K562 (cell line): ENCODE results near the gene TGFB1I1. TPM values are rescaled to one million over a fixed set of nuclear protein-coding genes. Genes with fewer than 3 reads are reported as not detected.
A peak's percentile ranks its signal among the peaks of the same experiment; 100 is the strongest.

Experiments
- AFF4 ChIP-seq: sonication (generic); formaldehyde crosslinking; IDR thresholded peaks from 2 replicates; pipeline ENCODE4 v1.8.0; 2023; ENCODE audit warnings: mild to moderate bottlenecking, missing genetic modification reagents
- CTBP1 ChIP-seq: fragments of 450-650 bp; IDR thresholded peaks from 2 replicates; pipeline ENCODE4 v1.6.1; 2016; ENCODE audit warnings: borderline replicate concordance
- EP300 ChIP-seq: IDR thresholded peaks from 2 replicates; pipeline ENCODE4 v1.6.1; 2012; ENCODE audit warnings: low read length, improper control_type of control experiment
- FOS ChIP-seq: IDR thresholded peaks from 3 replicates; pipeline ENCODE4 v1.6.1; 2011; ENCODE audit not compliant: insufficient read length; ENCODE audit errors: extremely low read depth
- FOXK2 ChIP-seq, 2 experiments: fragments of 450-650 bp; IDR thresholded peaks in 1 of 2; conservative IDR thresholded peaks in 1 of 2; 2 replicates each; pipeline ENCODE4 v1.6.1; 2016; ENCODE audit warnings: low read depth in 2 of 2, mild to moderate bottlenecking in 1 of 2
- FOXM1 ChIP-seq, 2 experiments: fragments of 450-650 bp in 1 of 2; sonication (generic) in 1 of 2; formaldehyde crosslinking in 1 of 2; IDR thresholded peaks; 2 replicates each; pipeline versions ENCODE4 v1.6.1 to v1.9.0; 2017 to 2022; ENCODE audit warnings: low read depth in 2 of 2, mild to moderate bottlenecking in 2 of 2, missing genetic modification reagents in 1 of 2, moderate library complexity in 1 of 2
- GTF2F1 ChIP-seq: IDR thresholded peaks from 2 replicates; pipeline ENCODE4 v1.6.1; 2011; ENCODE audit warnings: low read depth, low read length, improper control_type of control experiment
- JUNB ChIP-seq: fragments of 450-650 bp; formaldehyde crosslinking; conservative IDR thresholded peaks from 2 replicates; pipeline ENCODE4 v1.4.0; 2020; ENCODE audit warnings: mild to moderate bottlenecking
- L3MBTL2 ChIP-seq: fragments of 450-650 bp; IDR thresholded peaks from 2 replicates; pipeline ENCODE4 v1.6.1; 2016; ENCODE audit warnings: mild to moderate bottlenecking, moderate library complexity
- NCOA6 ChIP-seq: fragments of 450-650 bp; IDR thresholded peaks from 2 replicates; pipeline ENCODE4 v1.6.1; 2017; ENCODE audit warnings: mild to moderate bottlenecking
- NFE2 ChIP-seq: IDR thresholded peaks from 2 replicates; pipeline ENCODE4 v1.6.1; 2014; ENCODE audit warnings: antibody characterized with exemption, low read depth
- NONO ChIP-seq, 2 experiments: fragments of 200-400 bp in 1 of 2; fragments of 450-650 bp in 1 of 2; formaldehyde crosslinking in 1 of 2; IDR thresholded peaks; 2 replicates each; pipeline ENCODE4 v1.6.1; 2017; ENCODE audit warnings: low read depth in 2 of 2, mild to moderate bottlenecking in 2 of 2, moderate library complexity in 2 of 2, low read length in 1 of 2
- PML ChIP-seq: IDR thresholded peaks from 2 replicates; pipeline ENCODE4 v1.6.1; 2012; ENCODE audit warnings: low read length, inconsistent platforms
- POLR2H ChIP-seq: IDR thresholded peaks from 2 replicates; pipeline ENCODE4 v1.6.1; 2016; ENCODE audit warnings: missing genetic modification characterization, low read depth, mild to moderate bottlenecking, control low read depth, missing compliant biosample characterization, moderate library complexity
- RAD51 ChIP-seq: fragments of 450-650 bp; IDR thresholded peaks from 2 replicates; pipeline ENCODE4 v1.7.1; 2016; ENCODE audit warnings: low read depth, mild to moderate bottlenecking, borderline replicate concordance
- RBM34 ChIP-seq: fragments of 200-400 bp; formaldehyde crosslinking; IDR thresholded peaks from 2 replicates; pipeline ENCODE4 v1.6.1; 2018; ENCODE audit warnings: low read length, borderline replicate concordance; ENCODE audit not compliant: insufficient read depth
- SAFB2 ChIP-seq: fragments of 200-400 bp; formaldehyde crosslinking; IDR thresholded peaks from 2 replicates; pipeline ENCODE4 v1.6.1; 2018; ENCODE audit warnings: borderline replicate concordance, low read length, low read depth, moderate library complexity; ENCODE audit not compliant: severe bottlenecking
- SMARCB1 ChIP-seq: IDR thresholded peaks from 2 replicates; pipeline ENCODE4 v1.6.1; 2011; ENCODE audit warnings: improper control_type of control experiment, low read depth; ENCODE audit not compliant: insufficient read length
- SOX6 ChIP-seq: fragments of 450-650 bp; IDR thresholded peaks from 2 replicates; pipeline ENCODE4 v1.6.1; 2014; ENCODE audit warnings: mild to moderate bottlenecking
- TAF7 ChIP-seq: fragments of 450-650 bp; IDR thresholded peaks from 2 replicates; pipeline ENCODE4 v1.6.1; 2016; ENCODE audit warnings: missing genetic modification characterization, missing compliant biosample characterization
- TARDBP ChIP-seq: fragments of 450-650 bp; IDR thresholded peaks from 2 replicates; pipeline ENCODE4 v1.6.1; 2016
- XRCC4 ChIP-seq: IDR thresholded peaks from one replicate; pipeline ENCODE4 v1.6.1; 2011; ENCODE audit not compliant: insufficient read depth, insufficient read length; ENCODE audit errors: extremely low read depth
- ZFP1 ChIP-seq: fragments of 450-650 bp; formaldehyde crosslinking; IDR thresholded peaks from 2 replicates; pipeline ENCODE4 v1.4.0; 2020; ENCODE audit warnings: mild to moderate bottlenecking, mixed read lengths
- ZNF311 ChIP-seq: fragments of 250-450 bp; sonication (Bioruptor Pico); IDR thresholded peaks from 2 replicates; pipeline ENCODE4 v1.4.0; 2020; ENCODE audit warnings: mild to moderate bottlenecking, moderate library complexity
- ZNF655 ChIP-seq: fragments of 250-450 bp; sonication (Bioruptor Pico); IDR thresholded peaks from 2 replicates; pipeline ENCODE4 v1.5.0; 2021
- ZSCAN29 ChIP-seq: fragments of 450-650 bp; IDR thresholded peaks from 2 replicates; pipeline ENCODE4 v1.6.1; 2017
- polyA plus RNA-seq, 8 experiments: library from polyadenylated mRNA; depleted of rRNA in 4 of 8; stranded (reverse) in 5 of 8; unstranded in 3 of 8; fragments of >200 nt; fragmentation: Nextera tagmentation in 2 of 8; fragmentation: Illumina TruSeq in 1 of 8; extraction: Ambion mirVana in 2 of 8; extraction: Trizol in 1 of 8; gene quantifications; 2 replicates each; pipeline versions ENCODE4 v1.2.1 to v1.2.3, GENCODE V29; 2011 to 2014; ENCODE audit warnings: inconsistent platforms in 1 of 8, missing spikeins in 1 of 8
- total RNA-seq, 7 experiments: library from RNA; depleted of rRNA in 6 of 7; stranded (reverse); fragments of >200 nt in 6 of 7; fragmentation: Illumina TruSeq in 2 of 7; extraction: Trizol in 2 of 7; gene quantifications; 2 replicates each; pipeline versions ENCODE4 v1.2.1 to v1.2.3, GENCODE V29; 2011 to 2021; ENCODE audit warnings: low replicate concordance in 1 of 7

The TGFB1I1 gene
- total and polyA plus RNA-seq, 9 of the 15 experiments (the other 6 are each of a cell fraction or from before 2014, with no cell fraction given), result 0.04 to 0.91 (median 0.19) TPM

- TF ChIP-seq TARDBP (peak; percentile 74; the same call in 1 of the 2 replicates), SAFB2 (no peak), TAF7 (tag) (peak; percentile 67), SMARCB1 (no peak), CTBP1 (peak; percentile 62), GTF2F1 (peak; percentile 52; the same call in 1 of the 2 replicates), AFF4 (CRISPR knock-in tag) (peak; percentile 91), NONO (IDR thresholded peaks at IDR 0.05; ENCODE audit: low read depth in 2 of 2, low read length in 1 of 2) (peak; percentile 29 to 83; a peak in 2 of 4 replicates), L3MBTL2 (peak; percentile 74), ZNF311 (CRISPR knock-in tag) (no peak), ZSCAN29 (no peak), ZNF655 (CRISPR knock-in tag) (no peak), POLR2H (tag) (peak; percentile 84), FOS (no peak), NFE2 (0 out of 2 replicates have a peak, but pooled peaks have one; percentile 11), RAD51 (no peak), RBM34 (0 out of 2 replicates have a peak, but pooled peaks have one; percentile 78), XRCC4 (no peak), FOXM1 (IDR thresholded peaks at IDR 0.05; ENCODE audit: low read depth) (no peak), FOXM1 (CRISPR knock-in tag; IDR thresholded peaks at IDR 0.05; ENCODE audit: low read depth) (no peak), SOX6 (peak; percentile 44), FOXK2 (conservative IDR thresholded peaks at IDR 0.05 in 1 of 2, IDR thresholded peaks at IDR 0.05 in 1 of 2; ENCODE audit: low read depth in 2 of 2) (peak in 1 of 2 experiments; percentile 11; a peak in 1 of 4 replicates), PML (peak; percentile 59; the same call in 1 of the 2 replicates), NCOA6 (no peak), JUNB (CRISPR knock-in tag) (no peak), ZFP1 (no peak), EP300 (peak; percentile 50)
These were observed 36.2 kb downstream of the TGFB1I1 start, which contains the start of gene RUSF1 (continued) for GRCh38 chr16:31507929-31508705.
